Gastrocnemius medialis (tissue), 4 donors: Measurements from ENCODE around the gene IL13RA2.

Experiments
- POLR2A ChIP-seq, 2 donors: fragments of 450-650 bp; IDR thresholded peaks; one replicate each; pipeline ENCODE4 v1.6.1; 2017; ENCODE audit warnings: antibody characterized with exemption in 2 of 2, mild to moderate bottlenecking in 2 of 2, moderate library complexity in 2 of 2
- TF ChIP-seq, protein P1 (sequence below), 5 experiments: fragments of 450-650 bp in 3 of 5; fragments of 200-600 bp in 2 of 5; sonication (generic) in 2 of 5; IDR thresholded peaks in 4 of 5; conservative IDR thresholded peaks in 1 of 5; 1 replicate in 4 of 5; 2 replicates in 1 of 5; pipeline ENCODE4 v1.5.1; 2016 to 2019; ENCODE audit warnings: antibody characterized with exemption in 5 of 5, mild to moderate bottlenecking in 3 of 5, moderate library complexity in 3 of 5

DNA sequence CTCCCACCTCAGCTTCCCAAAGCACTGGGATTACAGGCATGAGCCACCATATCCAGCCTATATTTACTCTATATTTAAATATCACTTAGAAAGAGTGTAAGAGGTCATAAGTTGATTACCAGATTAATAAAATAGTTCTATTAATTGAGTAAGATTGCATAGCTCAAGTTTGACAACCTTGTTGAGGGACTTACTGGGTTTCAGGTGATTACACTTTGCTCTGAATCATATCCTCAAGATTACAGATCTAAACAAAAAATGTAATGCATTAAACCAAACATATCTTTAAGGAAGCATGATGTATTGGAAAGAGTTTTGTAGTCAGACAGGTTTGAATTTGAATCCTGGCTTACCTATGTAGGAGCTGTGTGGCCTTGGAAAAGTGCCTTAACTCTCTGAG, 47.9 kb upstream of the IL13RA2 start:
- TF ChIP-seq POLR2A (IDR thresholded peaks at IDR 0.05) = no peak
- TF ChIP-seq, protein P1, sequence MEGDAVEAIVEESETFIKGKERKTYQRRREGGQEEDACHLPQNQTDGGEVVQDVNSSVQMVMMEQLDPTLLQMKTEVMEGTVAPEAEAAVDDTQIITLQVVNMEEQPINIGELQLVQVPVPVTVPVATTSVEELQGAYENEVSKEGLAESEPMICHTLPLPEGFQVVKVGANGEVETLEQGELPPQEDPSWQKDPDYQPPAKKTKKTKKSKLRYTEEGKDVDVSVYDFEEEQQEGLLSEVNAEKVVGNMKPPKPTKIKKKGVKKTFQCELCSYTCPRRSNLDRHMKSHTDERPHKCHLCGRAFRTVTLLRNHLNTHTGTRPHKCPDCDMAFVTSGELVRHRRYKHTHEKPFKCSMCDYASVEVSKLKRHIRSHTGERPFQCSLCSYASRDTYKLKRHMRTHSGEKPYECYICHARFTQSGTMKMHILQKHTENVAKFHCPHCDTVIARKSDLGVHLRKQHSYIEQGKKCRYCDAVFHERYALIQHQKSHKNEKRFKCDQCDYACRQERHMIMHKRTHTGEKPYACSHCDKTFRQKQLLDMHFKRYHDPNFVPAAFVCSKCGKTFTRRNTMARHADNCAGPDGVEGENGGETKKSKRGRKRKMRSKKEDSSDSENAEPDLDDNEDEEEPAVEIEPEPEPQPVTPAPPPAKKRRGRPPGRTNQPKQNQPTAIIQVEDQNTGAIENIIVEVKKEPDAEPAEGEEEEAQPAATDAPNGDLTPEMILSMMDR (IDR thresholded peaks at IDR 0.05 in 4 of 5, conservative IDR thresholded peaks at IDR 0.05 in 1 of 5) = no peak
